Coronary artery (tissue), 2 donors: Measurements from ENCODE around the gene OTC.

Source experiments
- DNase-seq: peaks from one replicate; pipeline ENCODE4 v3.0.0-alpha.2; 2017; ENCODE audit warnings: low spot score
- H3K27ac ChIP-seq, 2 donors: fragments of 200-600 bp; sonication (generic); one replicate each; pipeline ENCODE4 v1.5.1; 2016 to 2019
- H3K4me3 ChIP-seq: fragments of 200-600 bp; sonication (generic); 2 replicates; pipeline ENCODE4 v1.5.1; 2016; ENCODE audit warnings: mild to moderate bottlenecking, moderate library complexity
- TF ChIP-seq, protein P1 (sequence below): fragments of 200-600 bp; sonication (generic); IDR thresholded peaks from one replicate; pipeline ENCODE4 v1.5.1; 2019; ENCODE audit warnings: antibody characterized with exemption

The OTC gene

DNA sequence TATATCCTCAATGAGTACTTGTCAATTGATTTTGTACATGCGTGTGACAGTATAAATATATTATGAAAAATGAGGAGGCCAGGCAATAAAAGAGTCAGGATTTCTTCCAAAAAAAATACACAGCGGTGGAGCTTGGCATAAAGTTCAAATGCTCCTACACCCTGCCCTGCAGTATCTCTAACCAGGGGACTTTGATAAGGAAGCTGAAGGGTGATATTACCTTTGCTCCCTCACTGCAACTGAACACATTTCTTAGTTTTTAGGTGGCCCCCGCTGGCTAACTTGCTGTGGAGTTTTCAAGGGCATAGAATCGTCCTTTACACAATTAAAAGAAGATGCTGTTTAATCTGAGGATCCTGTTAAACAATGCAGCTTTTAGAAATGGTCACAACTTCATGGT lies at the start of gene OTC:
Gene OTC, plus strand, starts transcription at position 243 of the 400 bp plus-strand sequence. Its CDS starts 93 bp downstream, at position 336.
- H3K4me3 ChIP-seq, result no peak within 1 kb of the TSS

GRCh38 chrX:38304010-38304409 lies 48.4 kb upstream of the OTC start:
- Histone ChIP-seq H3K27ac (no peak overlapping the region), H3K4me3 (no peak overlapping the region)
- no peak for DNase-seq
- TF ChIP-seq, protein P1, sequence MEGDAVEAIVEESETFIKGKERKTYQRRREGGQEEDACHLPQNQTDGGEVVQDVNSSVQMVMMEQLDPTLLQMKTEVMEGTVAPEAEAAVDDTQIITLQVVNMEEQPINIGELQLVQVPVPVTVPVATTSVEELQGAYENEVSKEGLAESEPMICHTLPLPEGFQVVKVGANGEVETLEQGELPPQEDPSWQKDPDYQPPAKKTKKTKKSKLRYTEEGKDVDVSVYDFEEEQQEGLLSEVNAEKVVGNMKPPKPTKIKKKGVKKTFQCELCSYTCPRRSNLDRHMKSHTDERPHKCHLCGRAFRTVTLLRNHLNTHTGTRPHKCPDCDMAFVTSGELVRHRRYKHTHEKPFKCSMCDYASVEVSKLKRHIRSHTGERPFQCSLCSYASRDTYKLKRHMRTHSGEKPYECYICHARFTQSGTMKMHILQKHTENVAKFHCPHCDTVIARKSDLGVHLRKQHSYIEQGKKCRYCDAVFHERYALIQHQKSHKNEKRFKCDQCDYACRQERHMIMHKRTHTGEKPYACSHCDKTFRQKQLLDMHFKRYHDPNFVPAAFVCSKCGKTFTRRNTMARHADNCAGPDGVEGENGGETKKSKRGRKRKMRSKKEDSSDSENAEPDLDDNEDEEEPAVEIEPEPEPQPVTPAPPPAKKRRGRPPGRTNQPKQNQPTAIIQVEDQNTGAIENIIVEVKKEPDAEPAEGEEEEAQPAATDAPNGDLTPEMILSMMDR, result no peak

More for the DNA sequence above, at the start of gene OTC:
- no peak within 1 kb of the TSS for H3K27ac ChIP-seq
- TF ChIP-seq, protein P1, result no peak
- DNase-seq, result no peak

GRCh38 chrX:38305971-38306370 lies 46.4 kb upstream of the OTC start:
- H3K27ac ChIP-seq, result peak overlapping the region in 1 of 2 donors; percentile 12
- no peak overlapping the region for H3K4me3 ChIP-seq
- TF ChIP-seq, protein P1, result no peak
- no peak for DNase-seq

DNA sequence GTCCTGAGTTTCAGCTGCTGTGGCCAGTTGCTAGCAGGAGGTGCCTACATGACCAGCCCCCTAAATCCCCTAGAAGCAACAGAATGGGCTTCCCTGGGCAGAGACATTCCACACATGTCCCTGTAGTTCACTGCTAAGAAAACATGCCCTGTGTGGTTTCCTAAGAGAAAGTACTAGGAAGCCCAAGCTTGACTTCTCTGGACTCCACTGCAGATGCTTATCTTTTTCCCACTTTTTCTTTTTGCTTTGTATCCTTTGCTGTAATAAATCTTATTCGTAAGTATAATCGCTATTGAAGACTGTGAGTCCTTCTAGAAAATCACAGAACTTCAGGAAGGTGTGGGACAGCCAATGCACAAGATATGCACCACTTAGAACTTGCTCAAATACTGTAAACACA lies 40.7 kb upstream of the OTC start:
- DNase-seq, result no peak
- TF ChIP-seq, protein P1, result no peak
- Histone ChIP-seq H3K27ac (no peak overlapping the region), H3K4me3 (no peak overlapping the region)

GRCh38 chrX:38312436-38312835 lies 40.0 kb upstream of the OTC start:
- TF ChIP-seq, protein P1, result no peak
- Histone ChIP-seq H3K27ac (no peak overlapping the region), H3K4me3 (no peak overlapping the region)
- no peak for DNase-seq

DNA sequence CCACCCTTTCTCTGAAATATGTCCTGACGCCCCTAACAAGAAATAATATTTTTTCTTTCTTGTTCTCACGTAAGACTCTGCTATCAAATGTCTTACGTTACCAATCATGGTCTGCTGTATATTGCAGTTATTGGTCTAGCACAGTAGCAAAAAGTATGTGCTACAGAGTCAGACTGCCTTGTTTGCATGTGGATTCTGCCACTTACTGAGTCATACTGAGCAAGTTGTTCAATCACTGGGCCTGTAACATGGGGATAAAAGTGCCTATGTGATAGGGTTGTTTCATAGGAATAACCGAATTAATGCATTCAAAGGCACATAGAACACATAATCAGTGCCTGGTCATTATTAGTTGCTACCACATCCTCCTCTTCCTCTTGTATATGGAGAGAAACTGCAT lies 39.2 kb upstream of the OTC start:
- TF ChIP-seq, protein P1, result no peak
- no peak overlapping the region for H3K4me3 ChIP-seq
- no peak for DNase-seq
- no peak overlapping the region for H3K27ac ChIP-seq

DNA sequence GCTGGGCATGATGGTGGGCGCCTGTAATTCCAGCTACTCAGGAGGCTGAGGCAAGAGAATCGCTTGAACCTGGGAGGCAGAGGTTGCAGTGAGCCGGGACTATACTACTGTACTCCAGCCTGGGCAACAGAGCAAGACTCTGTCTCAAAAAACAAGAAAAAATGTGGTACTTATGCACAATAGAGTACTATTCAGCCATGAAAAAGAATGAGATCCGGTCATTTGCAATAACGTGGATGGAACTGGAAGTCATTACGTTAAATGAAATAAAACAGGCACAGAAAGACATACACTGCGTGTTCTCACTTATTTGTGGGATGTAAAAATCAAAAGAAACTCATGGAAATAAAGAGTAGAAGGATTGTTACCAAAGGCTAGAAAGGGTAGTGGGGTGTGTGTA lies 37.2 kb upstream of the OTC start:
- Histone ChIP-seq H3K27ac (no peak overlapping the region), H3K4me3 (no peak overlapping the region)
- no peak for DNase-seq
- TF ChIP-seq, protein P1, result no peak
